GM12878 (cell line): ENCODE data around the gene CTH. TPM values are rescaled to one million over a fixed set of nuclear protein-coding genes. Genes with fewer than 3 reads are reported as not detected.

Source experiments
- KDM1A ChIP-seq: fragments of 200-600 bp; sonication (generic); IDR thresholded peaks from 2 replicates; pipeline ENCODE4 v1.6.1; 2016; ENCODE audit warnings: borderline replicate concordance
- RCOR1 ChIP-seq: conservative IDR thresholded peaks from 2 replicates; pipeline ENCODE4 v1.6.1; 2012; ENCODE audit warnings: low read depth, low read length, improper control_type of control experiment
- STAT3 ChIP-seq: IDR thresholded peaks from 2 replicates; pipeline ENCODE4 v1.6.1; 2011; ENCODE audit warnings: low read depth, low read length, improper control_type of control experiment
- ZNF622 ChIP-seq: fragments of 450-650 bp; IDR thresholded peaks from 2 replicates; pipeline ENCODE4 v1.6.1; 2017; ENCODE audit warnings: mild to moderate bottlenecking, inconsistent platforms
- polyA plus RNA-seq, 11 experiments: library from polyadenylated mRNA; depleted of rRNA in 4 of 11; unstranded in 6 of 11; stranded (reverse) in 5 of 11; fragments of >200 nt; fragmentation: Nextera tagmentation in 4 of 11; fragmentation: Illumina TruSeq in 1 of 11; extraction: Ambion mirVana in 4 of 11; extraction: Trizol in 1 of 11; gene quantifications; 1 replicate in 1 of 11; 2 replicates in 10 of 11; pipeline versions ENCODE4 v1.2.1 to v1.2.3, GENCODE V29; 2011 to 2016; ENCODE audit warnings: inconsistent platforms in 2 of 11, missing spikeins in 2 of 11, low read depth in 1 of 11
- total RNA-seq, 4 experiments: library from RNA; depleted of rRNA in 3 of 4; stranded (reverse); fragments of >200 nt in 3 of 4; fragmentation: Illumina TruSeq in 1 of 4; extraction: Trizol in 1 of 4; gene quantifications; 2 replicates each; pipeline versions ENCODE4 v1.2.1 to v1.2.3, GENCODE V29; 2013 to 2021
- TF ChIP-seq, protein P1 (sequence below): IDR thresholded peaks from 2 replicates; pipeline ENCODE4 v1.6.1; 2012; ENCODE audit warnings: improper control_type of control experiment, low read depth, low read length; ENCODE audit not compliant: insufficient replicate concordance
- TF ChIP-seq, protein P2 (sequence below): fragments of 150-350 bp; IDR thresholded peaks from 2 replicates; pipeline ENCODE4 v1.6.1; 2016; ENCODE audit warnings: low read depth, low read length

The CTH gene
- total and polyA plus RNA-seq, 10 of the 15 experiments (the other 5 are each of a cell fraction or from before 2014, with no cell fraction given): 6.3 to 17.5 (median 10.4) TPM

DNA sequence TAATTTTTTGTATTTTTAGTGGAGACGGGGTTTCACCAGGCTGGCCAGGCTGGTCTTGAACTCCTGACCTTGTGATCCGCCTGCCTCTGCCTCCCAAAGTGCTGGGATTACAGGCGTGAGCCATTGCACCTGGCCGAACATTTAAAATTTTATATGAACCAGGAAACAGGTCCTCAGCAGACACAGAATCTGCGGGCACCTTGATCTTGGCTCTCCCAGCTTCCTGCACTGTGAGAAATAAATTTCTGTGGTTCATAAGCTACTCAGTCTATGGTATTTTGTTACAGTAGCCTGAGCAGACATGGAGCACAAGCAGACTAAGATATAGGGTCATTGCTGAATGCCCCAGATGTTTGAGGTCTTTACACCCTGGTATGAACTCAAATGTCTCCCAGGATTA lies 23.6 kb upstream of the CTH start (continued):
- TF ChIP-seq, protein P1, sequence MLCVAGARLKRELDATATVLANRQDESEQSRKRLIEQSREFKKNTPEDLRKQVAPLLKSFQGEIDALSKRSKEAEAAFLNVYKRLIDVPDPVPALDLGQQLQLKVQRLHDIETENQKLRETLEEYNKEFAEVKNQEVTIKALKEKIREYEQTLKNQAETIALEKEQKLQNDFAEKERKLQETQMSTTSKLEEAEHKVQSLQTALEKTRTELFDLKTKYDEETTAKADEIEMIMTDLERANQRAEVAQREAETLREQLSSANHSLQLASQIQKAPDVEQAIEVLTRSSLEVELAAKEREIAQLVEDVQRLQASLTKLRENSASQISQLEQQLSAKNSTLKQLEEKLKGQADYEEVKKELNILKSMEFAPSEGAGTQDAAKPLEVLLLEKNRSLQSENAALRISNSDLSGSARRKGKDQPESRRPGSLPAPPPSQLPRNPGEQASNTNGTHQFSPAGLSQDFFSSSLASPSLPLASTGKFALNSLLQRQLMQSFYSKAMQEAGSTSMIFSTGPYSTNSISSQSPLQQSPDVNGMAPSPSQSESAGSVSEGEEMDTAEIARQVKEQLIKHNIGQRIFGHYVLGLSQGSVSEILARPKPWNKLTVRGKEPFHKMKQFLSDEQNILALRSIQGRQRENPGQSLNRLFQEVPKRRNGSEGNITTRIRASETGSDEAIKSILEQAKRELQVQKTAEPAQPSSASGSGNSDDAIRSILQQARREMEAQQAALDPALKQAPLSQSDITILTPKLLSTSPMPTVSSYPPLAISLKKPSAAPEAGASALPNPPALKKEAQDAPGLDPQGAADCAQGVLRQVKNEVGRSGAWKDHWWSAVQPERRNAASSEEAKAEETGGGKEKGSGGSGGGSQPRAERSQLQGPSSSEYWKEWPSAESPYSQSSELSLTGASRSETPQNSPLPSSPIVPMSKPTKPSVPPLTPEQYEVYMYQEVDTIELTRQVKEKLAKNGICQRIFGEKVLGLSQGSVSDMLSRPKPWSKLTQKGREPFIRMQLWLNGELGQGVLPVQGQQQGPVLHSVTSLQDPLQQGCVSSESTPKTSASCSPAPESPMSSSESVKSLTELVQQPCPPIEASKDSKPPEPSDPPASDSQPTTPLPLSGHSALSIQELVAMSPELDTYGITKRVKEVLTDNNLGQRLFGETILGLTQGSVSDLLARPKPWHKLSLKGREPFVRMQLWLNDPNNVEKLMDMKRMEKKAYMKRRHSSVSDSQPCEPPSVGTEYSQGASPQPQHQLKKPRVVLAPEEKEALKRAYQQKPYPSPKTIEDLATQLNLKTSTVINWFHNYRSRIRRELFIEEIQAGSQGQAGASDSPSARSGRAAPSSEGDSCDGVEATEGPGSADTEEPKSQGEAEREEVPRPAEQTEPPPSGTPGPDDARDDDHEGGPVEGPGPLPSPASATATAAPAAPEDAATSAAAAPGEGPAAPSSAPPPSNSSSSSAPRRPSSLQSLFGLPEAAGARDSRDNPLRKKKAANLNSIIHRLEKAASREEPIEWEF: no peak
- TF ChIP-seq, protein P2, sequence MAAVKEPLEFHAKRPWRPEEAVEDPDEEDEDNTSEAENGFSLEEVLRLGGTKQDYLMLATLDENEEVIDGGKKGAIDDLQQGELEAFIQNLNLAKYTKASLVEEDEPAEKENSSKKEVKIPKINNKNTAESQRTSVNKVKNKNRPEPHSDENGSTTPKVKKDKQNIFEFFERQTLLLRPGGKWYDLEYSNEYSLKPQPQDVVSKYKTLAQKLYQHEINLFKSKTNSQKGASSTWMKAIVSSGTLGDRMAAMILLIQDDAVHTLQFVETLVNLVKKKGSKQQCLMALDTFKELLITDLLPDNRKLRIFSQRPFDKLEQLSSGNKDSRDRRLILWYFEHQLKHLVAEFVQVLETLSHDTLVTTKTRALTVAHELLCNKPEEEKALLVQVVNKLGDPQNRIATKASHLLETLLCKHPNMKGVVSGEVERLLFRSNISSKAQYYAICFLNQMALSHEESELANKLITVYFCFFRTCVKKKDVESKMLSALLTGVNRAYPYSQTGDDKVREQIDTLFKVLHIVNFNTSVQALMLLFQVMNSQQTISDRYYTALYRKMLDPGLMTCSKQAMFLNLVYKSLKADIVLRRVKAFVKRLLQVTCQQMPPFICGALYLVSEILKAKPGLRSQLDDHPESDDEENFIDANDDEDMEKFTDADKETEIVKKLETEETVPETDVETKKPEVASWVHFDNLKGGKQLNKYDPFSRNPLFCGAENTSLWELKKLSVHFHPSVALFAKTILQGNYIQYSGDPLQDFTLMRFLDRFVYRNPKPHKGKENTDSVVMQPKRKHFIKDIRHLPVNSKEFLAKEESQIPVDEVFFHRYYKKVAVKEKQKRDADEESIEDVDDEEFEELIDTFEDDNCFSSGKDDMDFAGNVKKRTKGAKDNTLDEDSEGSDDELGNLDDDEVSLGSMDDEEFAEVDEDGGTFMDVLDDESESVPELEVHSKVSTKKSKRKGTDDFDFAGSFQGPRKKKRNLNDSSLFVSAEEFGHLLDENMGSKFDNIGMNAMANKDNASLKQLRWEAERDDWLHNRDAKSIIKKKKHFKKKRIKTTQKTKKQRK: no peak
- TF ChIP-seq ZNF622: no peak
- no peak for TF ChIP-seq KDM1A
- no peak for TF ChIP-seq RCOR1
- TF ChIP-seq STAT3: no peak
- TF ChIP-seq, all 136 proteins: peak for 0
